Measurements from ENCODE around the gene BCAS1.

- TF ChIP-seq, protein P1, sequence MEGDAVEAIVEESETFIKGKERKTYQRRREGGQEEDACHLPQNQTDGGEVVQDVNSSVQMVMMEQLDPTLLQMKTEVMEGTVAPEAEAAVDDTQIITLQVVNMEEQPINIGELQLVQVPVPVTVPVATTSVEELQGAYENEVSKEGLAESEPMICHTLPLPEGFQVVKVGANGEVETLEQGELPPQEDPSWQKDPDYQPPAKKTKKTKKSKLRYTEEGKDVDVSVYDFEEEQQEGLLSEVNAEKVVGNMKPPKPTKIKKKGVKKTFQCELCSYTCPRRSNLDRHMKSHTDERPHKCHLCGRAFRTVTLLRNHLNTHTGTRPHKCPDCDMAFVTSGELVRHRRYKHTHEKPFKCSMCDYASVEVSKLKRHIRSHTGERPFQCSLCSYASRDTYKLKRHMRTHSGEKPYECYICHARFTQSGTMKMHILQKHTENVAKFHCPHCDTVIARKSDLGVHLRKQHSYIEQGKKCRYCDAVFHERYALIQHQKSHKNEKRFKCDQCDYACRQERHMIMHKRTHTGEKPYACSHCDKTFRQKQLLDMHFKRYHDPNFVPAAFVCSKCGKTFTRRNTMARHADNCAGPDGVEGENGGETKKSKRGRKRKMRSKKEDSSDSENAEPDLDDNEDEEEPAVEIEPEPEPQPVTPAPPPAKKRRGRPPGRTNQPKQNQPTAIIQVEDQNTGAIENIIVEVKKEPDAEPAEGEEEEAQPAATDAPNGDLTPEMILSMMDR (IDR thresholded peaks at IDR 0.05): no peak
- no peak for TF ChIP-seq POLR2A (IDR thresholded peaks at IDR 0.05)
Observed at GRCh38 chr20:53899351-53900167, 170.8 kb downstream of the BCAS1 start.

Measured in adrenal gland (tissue), 5 donors.